Left ventricle myocardium superior (tissue), 1 donor: Measurements from ENCODE around the gene PARL. TPM values are rescaled to one million over a fixed set of nuclear protein-coding genes. Genes with fewer than 3 reads are reported as not detected.
"Not testable (repeated sequence)": the region's sequence is repeated elsewhere in the genome, so short reads cannot be mapped to it uniquely, and the experiment has no call there.

Source experiments
- ATAC-seq: fragments of 200-7000 bp; cut with Tn5 transposase; one replicate; pipeline ENCODE4 v1.9.1; 2020; ENCODE audit warnings: mild to moderate bottlenecking, moderate library complexity
- DNase-seq: peaks from one replicate; pipeline ENCODE4 v3.0.0-alpha.2; 2020
- intact Hi-C: fragments of 100-400 bp; cut with micrococcal nuclease; formaldehyde crosslinking; loops from one replicate; pipeline ENCODE4 v1.11.0; 2022
- total RNA-seq: library from RNA; stranded (reverse); fragmentation: NEBNext Ultra II Directional; extraction: Animal tissue kit (Norgen Biotek cat#: 25700); gene quantifications from one replicate; pipeline ENCODE4 v1.2.1, GENCODE V29; 2021
- donor health status: DM: no; HTN: yes; CAD: no; lungs with severe emphysema.

PARL gene
- total RNA-seq, 1 donor from 2014 or later, result 58.0 TPM

- no peak for ATAC-seq
- intact Hi-C loops, result no loop called here
- DNase-seq, result no peak
These were observed 22.5 kb upstream of the PARL start for GRCh38 chr3:183907176-183907575.

- ATAC-seq (no peak), DNase-seq (no peak)
- intact Hi-C loops, result no loop called here
These were observed 21.7 kb upstream of the PARL start for GRCh38 chr3:183906234-183906921.

- DNase-seq (no peak), ATAC-seq (peak; percentile 45)
- intact Hi-C loops, result no loop called here
These were observed 20.4 kb upstream of the PARL start for GRCh38 chr3:183904833-183905780.

- intact Hi-C loops, result no loop called here
- no peak for ATAC-seq
- DNase-seq, result no peak
These were observed 13.3 kb upstream of the PARL start for GRCh38 chr3:183898028-183898431.

GRCh38 chr3:183897606-183898005, 12.9 kb upstream of the PARL start:
- DNase-seq (no peak), ATAC-seq (no peak)
- intact Hi-C loops, result no loop called here

- ATAC-seq (no peak), DNase-seq (no peak)
- intact Hi-C loops, result no loop called here
These were observed 11.9 kb upstream of the PARL start for GRCh38 chr3:183896610-183897009.

GRCh38 chr3:183896184-183896583, 11.5 kb upstream of the PARL start:
- no peak for DNase-seq
- intact Hi-C loops, result no loop called here

GRCh38 chr3:183895774-183896173, 11.1 kb upstream of the PARL start:
- no peak for ATAC-seq
- no peak for DNase-seq
- intact Hi-C loops, result no loop called here

More at GRCh38 chr3:183896184-183896583, 11.5 kb upstream of the PARL start:
- ATAC-seq, result no peak

- intact Hi-C loops, result no loop called here
- DNase-seq (no peak), ATAC-seq (peak; percentile 66)
These were observed 10.6 kb upstream of the PARL start for GRCh38 chr3:183895296-183895695.

- DNase-seq, result no peak
These were observed 8.0 kb upstream of the PARL start for GRCh38 chr3:183892610-183893214.

GRCh38 chr3:183885766-183886165, 1.1 kb upstream of the PARL start:
- no peak for DNase-seq
- intact Hi-C loops, result no loop called here
- ATAC-seq, result no peak

More at GRCh38 chr3:183892610-183893214, 8.0 kb upstream of the PARL start:
- intact Hi-C loops, result no loop called here
- no peak for ATAC-seq

- no peak for ATAC-seq
- intact Hi-C loops, result no loop called here
- DNase-seq, result no peak
These were observed 618 bp downstream of the PARL start for GRCh38 chr3:183884097-183884426.

- DNase-seq (no peak), ATAC-seq (no peak)
- intact Hi-C loops, result no loop called here
These were observed 1.2 kb downstream of the PARL start for GRCh38 chr3:183883291-183884096.

GRCh38 chr3:183880121-183880520, 4.6 kb downstream of the PARL start:
- DNase-seq, result no peak
- intact Hi-C loops, result no loop called here
- no peak for ATAC-seq

- intact Hi-C loops, result no loop called here
- DNase-seq (no peak), ATAC-seq (no peak)
These were observed 5.4 kb downstream of the PARL start for GRCh38 chr3:183879243-183879642.

GRCh38 chr3:183878071-183878470, 6.6 kb downstream of the PARL start:
- intact Hi-C loops, result no loop called here

GRCh38 chr3:183877227-183877626, 7.5 kb downstream of the PARL start:
- intact Hi-C loops, DNase-seq, ATAC-seq: not testable (repeated sequence)

More at GRCh38 chr3:183878071-183878470, 6.6 kb downstream of the PARL start:
- ATAC-seq (peak; percentile 66), DNase-seq (no peak)

- ATAC-seq (no peak), DNase-seq (no peak)
- intact Hi-C loops, result no loop called here
These were observed 9.3 kb downstream of the PARL start for GRCh38 chr3:183875411-183875810.

GRCh38 chr3:183873914-183874313, 10.8 kb downstream of the PARL start:
- intact Hi-C loops, result no loop called here
- ATAC-seq (no peak), DNase-seq (no peak)
